ENCODE data around the gene SLFN5.

SLFN5 gene

DNA sequence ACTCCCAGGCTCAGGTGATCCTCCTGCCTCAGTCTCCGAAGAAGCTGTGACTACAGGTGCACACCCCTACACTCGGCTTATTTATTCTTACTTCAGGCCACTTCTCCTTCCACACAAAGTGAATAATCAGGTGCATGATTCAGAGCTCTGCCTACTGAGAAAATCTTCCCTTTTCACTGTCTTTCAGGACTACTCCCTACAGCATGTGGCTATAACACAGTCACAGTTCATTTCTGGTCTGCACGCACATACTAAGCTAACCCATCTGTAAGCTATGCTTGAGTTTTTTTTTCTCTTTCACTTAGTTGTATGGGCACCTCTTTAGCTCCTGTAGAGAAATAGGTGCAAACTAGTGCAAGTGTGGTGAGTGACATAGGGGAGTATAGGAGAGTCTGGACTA, 7.6 kb upstream of the SLFN5 start:
- TF ChIP-seq, protein P1, sequence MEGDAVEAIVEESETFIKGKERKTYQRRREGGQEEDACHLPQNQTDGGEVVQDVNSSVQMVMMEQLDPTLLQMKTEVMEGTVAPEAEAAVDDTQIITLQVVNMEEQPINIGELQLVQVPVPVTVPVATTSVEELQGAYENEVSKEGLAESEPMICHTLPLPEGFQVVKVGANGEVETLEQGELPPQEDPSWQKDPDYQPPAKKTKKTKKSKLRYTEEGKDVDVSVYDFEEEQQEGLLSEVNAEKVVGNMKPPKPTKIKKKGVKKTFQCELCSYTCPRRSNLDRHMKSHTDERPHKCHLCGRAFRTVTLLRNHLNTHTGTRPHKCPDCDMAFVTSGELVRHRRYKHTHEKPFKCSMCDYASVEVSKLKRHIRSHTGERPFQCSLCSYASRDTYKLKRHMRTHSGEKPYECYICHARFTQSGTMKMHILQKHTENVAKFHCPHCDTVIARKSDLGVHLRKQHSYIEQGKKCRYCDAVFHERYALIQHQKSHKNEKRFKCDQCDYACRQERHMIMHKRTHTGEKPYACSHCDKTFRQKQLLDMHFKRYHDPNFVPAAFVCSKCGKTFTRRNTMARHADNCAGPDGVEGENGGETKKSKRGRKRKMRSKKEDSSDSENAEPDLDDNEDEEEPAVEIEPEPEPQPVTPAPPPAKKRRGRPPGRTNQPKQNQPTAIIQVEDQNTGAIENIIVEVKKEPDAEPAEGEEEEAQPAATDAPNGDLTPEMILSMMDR (IDR thresholded peaks at IDR 0.05; ENCODE audit: low read depth, low read length) = no peak
- no peak overlapping the region for H3K4me3 ChIP-seq (ENCODE audit: low read depth, low read length)

- H3K4me3 ChIP-seq (ENCODE audit: low read depth, low read length) = no peak overlapping the region
- TF ChIP-seq, protein P1 (IDR thresholded peaks at IDR 0.05; ENCODE audit: low read depth, low read length) = no peak
Observed at GRCh38 chr17:35235917-35236316, 7.0 kb upstream of the SLFN5 start.

GRCh38 chr17:35236821-35237220, 6.1 kb upstream of the SLFN5 start:
- H3K4me3 ChIP-seq (ENCODE audit: low read depth, low read length) = no peak overlapping the region
- TF ChIP-seq, protein P1 (IDR thresholded peaks at IDR 0.05; ENCODE audit: low read depth, low read length) = no peak

- TF ChIP-seq, protein P1 (IDR thresholded peaks at IDR 0.05; ENCODE audit: low read depth, low read length) = no peak
- H3K4me3 ChIP-seq (ENCODE audit: low read depth, low read length) = no peak overlapping the region
Observed at GRCh38 chr17:35238821-35239220, 4.1 kb upstream of the SLFN5 start.

GRCh38 chr17:35239823-35240222, 3.0 kb upstream of the SLFN5 start:
- no peak overlapping the region for H3K4me3 ChIP-seq (ENCODE audit: low read depth, low read length)
- TF ChIP-seq, protein P1 (IDR thresholded peaks at IDR 0.05; ENCODE audit: low read depth, low read length) = no peak

GRCh38 chr17:35240861-35241260, 2.0 kb upstream of the SLFN5 start:
- no peak overlapping the region for H3K4me3 ChIP-seq (ENCODE audit: low read depth, low read length)
- TF ChIP-seq, protein P1 (IDR thresholded peaks at IDR 0.05; ENCODE audit: low read depth, low read length) = no peak

- TF ChIP-seq, protein P1 (IDR thresholded peaks at IDR 0.05; ENCODE audit: low read depth, low read length) = no peak
- peak overlapping the region; percentile 79 for H3K4me3 ChIP-seq (ENCODE audit: low read depth, low read length)
Observed at GRCh38 chr17:35241520-35241919, 1.4 kb upstream of the SLFN5 start.

Data from WI38 (cell line).